Activated T-cell treated with anti-CD3 and anti-CD28 coated beads, Interleukin-2, amount 50 U/mL, for 48 hours (primary cell): ENCODE data around the gene RAB36.

Source experiments
- DNase-seq, 2 experiments: peaks; one replicate each; pipeline ENCODE4 v3.0.0-alpha.2; 2020

The RAB36 gene

DNA sequence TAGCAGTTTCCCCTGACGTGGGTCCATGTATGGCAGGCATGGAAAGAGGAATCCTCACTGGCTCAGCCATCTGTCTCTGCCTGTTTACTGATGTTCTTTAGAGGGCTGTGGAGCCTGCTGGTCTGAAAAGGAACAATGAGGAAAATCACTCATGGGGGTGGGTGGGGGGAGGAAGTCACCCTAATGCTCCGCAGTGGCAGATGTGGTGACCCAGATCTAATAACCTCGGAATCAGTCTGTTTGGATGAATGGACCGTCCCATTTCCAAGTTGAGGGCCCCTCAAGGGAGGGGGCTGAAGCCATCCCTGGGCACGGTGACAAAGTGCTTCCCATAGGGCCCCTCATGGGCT, 39.5 kb downstream of the RAB36 start:
- DNase-seq = no peak

DNA sequence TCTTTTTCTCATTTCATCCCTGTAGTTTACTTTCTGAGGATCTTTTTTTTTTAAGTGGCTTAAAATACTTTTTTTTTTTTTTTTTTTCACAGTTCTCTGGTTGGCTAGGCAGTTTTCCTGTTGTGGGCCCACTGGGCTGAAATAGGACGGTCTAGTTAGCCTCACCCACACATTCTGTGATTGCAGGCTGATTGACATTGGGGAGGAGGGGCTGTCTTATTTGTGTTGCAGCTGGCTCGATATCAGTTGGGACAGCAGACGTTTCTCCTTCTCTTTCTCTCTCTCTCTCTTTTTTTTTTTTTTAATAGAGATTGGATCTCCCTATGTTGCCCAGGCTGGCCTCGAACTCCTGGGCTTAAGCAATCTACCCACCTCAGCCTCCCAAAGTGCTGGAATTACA, 41.9 kb downstream of the RAB36 start:
- no peak for DNase-seq

DNA sequence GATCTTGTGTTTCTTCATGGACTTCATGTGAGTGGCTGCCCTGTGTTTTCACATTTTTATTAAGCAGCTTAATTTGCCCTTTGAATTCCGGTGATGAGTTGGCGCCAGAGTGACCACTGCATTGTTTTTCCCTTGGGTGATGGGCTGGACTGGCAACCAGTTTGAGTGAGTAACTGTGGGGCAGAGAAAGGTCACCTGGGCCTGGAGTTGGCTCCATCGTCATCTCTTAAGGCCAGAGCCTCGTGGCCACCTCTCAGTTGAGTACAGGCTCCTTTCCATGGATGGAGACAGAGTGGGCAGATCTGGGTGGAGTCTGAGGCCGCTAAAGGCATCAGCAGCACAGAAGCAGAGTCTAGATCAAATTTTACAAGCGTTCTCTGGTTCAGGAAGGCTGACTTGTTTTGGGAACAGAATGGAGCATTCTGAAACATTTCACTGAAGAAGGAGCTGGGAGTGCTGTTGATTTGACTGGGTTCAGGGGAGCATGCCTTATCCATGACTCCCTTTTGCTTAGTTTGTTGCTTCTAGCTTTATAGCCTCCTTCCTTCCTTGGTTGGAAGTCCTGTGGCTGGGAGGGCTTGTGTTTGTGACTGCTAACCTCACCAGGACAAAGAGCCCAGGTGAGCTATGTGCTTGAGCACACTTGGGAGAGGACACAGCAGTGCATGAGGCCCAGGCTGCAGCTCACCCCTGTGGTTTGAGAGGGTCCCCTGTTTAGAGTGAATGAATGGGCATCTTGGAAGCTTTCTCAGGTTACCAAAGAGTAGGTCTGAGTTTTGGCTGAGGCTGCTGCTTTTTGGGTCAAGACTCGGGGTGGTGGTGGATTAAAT, 42.8 kb downstream of the RAB36 start:
- DNase-seq = no peak

DNA sequence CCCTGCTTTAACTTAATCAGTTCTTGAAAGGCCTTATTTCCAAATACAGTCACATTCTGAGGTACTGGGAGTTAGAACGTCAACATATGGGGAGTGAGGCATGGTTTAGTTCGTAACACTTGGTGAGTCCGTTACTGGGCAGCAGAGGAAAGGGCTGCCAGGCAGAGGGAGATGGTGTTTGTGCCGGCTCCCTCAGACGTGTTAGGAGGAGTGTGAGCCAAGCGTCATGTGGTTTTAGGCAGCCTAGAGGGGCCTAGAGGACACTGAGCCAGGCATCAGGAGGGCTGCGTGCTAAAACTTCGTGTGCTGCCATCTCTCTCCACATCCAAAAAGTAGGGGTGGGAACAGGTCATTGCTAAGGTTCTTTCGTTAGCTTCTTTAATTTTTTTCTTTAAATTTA, 45.2 kb downstream of the RAB36 start:
- no peak for DNase-seq

DNA sequence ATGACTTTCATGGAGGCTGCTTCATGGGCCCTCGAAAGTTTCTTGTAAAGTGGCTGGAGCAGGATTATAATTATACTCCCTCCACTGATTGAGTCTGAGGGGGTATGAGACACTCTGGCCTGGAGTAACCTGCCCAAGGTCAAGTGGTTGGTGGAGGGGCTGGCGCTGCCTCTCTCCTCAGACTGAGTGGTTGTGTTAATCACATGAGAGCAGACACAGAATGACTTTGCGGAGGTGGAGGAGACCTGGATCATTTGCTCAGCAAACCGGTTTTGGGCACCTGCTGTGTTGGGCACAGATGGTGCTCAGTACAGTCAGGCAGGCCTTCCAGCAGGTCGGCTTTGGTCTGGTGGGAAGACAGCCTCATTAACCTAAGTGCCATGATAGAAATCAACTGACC, 46.9 kb downstream of the RAB36 start:
- DNase-seq = no peak

DNA sequence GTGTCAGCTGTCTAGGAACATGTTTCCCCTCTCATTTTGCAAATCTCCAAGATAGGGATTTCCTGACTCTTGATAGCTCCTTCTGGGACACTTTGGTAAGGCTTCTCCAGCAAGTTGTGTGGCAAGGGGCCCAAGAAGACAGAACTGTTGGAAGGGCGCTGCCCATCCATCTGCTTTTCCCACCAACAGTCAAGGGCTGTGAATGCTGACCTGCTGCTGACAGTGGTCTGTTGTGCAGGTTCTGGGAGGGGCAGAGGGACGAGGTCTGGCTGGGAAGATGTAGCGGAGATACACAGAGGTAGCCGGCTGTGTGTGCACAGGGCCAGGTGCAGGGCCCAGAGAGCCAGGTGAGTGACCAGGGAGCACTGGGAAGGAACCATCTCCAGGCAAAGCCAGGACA, 47.3 kb downstream of the RAB36 start:
- no peak for DNase-seq

DNA sequence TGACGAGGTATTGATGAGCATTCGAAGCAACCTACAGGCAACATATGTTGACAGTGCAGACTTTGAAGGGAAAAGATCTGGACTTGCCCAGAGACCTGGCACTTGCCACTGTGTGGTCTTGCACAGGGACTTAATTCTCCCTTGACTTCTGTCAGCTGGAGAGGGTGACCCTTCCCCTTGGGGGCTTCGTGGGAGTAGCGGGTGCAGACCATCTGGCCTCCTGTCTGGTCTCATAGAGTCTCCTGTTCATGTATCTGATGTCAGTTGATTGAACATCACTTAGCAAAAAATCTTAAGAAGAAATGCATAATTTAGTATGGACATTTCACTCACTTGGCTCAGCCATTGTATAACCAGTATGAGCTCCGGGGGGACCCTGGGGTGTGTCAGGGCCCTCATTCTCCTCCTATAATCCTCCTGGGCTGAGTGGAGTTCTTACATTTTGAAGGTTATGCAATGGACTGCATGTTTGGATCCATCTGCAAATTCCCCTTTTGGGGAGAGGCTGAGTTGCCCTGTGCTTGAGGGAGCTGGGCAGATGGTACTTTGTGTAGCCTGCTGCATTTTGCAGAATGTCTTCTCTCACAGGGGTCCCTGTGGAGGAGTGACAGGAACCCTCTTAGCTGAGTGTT, 48.0 kb downstream of the RAB36 start:
- no peak for DNase-seq

DNA sequence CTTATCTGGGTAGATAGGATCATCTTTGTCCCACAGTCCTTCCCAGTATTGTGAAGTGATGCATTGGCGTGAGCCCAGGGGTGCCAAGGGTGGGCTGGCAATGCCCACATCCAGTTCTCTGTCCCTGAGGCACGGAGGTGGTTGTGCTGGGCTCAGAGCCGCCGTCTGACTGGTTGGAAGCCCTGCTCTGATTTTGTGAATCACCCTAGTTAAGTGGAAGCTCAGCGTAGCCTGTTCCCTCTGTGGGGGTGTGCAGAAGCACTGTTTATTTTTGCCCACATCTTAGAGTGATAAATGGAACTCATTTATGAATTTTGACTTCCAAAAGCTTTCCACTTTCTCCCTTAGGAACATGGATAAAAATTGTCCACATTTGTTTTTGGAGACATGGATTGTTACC, 48.6 kb downstream of the RAB36 start:
- no peak for DNase-seq

DNA sequence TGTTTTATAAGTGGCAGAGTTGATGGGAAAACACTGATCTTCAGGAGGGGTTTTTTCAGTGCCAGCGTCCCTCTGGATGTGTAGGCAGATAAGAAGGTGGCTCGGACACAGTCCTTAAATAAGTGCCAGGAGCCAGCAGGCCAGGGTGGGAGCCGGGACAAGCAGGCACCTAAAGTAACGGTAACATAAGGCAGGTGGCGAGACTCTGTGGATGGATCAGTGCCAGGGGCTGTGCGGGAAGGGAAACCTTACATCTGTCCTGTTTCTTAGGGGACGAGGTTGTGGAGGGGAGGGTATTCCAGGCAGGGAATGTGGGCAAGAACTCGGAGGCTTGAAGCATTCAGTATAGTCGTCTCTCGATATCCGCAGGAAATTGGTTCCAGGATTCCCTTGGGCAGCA, 50.9 kb downstream of the RAB36 start:
- DNase-seq = no peak

DNA sequence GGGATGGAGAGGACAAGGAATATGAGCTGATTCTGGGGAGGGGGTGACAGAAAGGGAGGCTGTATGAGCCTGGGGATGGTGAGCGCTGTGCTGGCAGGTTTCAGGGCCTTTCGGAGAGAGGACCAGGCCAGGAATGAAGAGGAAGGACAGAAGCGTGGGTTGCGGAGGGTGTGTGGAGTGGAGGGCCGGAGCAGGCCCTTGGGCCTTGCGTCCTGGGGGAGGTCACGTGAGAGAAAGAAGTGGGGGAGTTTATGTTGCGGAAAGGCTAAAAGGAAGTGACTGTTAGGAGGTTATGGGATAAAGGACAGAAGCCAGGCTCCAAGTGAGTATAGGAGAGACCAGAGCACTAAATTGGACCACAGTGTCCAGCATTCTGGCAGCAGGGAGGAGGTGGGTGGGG, 52.6 kb downstream of the RAB36 start:
- no peak for DNase-seq

DNA sequence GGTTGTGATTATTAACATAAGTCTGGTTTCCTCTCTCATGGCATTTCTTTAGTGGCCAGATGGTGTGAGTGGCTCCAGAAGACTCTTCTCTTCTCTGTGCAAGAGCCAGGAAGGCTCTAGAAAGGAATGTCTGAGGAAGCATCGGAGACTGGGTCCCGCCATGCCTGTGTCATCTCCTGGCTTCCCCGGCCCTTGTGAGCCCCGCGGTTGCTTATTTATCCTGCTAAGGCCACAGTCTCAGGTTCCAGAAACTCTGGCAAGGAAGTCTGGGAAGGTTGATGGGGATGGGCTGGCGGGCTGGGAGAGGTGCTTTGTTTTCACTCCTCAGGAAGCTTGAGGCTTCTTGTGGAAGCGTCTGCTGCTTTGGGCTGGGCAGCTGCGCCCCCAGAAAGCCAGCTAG, 53.9 kb downstream of the RAB36 start:
- DNase-seq = no peak

DNA sequence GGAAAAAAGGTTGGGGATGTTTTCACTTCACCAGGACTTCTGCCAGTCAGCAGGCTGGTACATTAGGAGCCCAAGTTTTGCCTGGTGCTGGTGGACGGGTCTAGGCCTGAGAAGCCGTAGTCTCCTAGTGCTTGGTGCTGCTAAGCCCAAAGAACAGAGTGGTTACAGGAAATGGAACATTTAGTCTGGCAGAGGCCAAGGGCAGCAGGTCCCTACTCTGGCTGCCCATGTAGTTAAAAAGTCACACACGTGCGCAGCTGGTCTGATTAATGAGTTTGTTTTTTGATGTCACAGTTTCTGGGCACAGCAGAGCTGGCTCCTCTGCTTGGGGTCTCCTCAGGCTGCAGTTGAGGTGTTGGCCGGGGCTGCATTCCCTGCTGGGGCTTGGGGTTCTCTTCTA, 55.6 kb downstream of the RAB36 start:
- no peak for DNase-seq

DNA sequence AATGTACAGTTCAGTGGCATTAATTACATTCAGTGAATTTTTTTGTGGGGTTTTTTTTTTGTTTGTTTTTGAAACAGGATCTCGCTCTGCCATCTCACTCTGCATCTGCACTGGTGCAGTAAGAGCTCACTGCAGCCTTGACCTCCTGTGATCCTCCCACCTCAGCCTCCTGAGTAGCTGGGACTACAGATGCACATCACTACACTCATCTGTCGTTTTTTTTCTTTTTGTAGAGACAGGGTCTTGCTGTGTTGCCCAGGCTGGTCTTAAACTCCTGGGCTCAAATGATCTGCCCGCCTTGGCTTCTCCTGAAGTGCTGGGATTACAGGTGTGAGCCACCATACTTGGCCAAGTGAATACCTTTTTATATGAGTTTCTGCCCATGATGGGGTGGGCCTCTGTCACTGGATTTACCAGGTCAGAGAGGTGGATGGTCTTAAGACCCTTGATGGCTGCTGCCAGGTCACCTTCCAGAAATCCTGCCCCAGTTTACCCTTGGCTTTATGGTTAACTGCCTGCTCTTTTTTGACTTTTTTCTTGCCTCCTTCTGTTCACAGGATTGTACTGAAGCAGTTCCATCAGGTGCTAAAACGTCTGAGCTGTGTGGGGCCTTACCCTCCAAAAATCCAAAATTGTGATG, 57.7 kb downstream of the RAB36 start:
- DNase-seq = no peak

DNA sequence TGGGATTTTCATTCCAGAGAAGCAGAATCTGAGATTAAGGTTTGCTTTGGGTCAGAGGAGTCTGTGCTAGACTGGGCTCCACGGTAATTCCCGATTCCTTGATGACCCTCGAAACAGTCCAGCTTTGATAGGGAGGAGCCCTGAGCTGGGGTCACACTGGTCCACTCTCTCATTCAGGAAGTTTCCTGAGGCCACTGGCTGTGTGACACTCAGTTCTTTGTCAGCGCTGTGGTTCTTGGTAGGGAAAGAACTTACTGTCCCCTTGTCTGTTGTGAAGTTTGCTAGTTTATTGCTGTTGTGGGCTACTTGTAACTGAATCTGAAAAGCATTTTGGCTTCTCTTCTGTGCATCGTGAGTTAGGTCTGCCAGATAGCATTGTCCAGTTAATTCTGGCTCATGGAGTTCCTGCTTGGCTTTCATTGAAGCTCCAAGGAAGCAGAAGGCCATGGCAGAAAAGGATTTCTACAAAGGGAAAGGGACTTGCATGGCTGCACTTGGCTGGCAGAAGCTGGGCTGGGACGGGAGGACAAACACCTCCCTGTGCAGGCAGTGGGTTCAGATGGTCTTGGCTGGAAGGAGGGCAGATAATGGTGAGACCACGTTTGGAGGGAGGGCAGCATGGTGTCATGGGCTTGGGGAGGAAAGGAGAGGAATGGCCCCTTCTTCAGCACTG, 58.3 kb downstream of the RAB36 start:
- DNase-seq = no peak

DNA sequence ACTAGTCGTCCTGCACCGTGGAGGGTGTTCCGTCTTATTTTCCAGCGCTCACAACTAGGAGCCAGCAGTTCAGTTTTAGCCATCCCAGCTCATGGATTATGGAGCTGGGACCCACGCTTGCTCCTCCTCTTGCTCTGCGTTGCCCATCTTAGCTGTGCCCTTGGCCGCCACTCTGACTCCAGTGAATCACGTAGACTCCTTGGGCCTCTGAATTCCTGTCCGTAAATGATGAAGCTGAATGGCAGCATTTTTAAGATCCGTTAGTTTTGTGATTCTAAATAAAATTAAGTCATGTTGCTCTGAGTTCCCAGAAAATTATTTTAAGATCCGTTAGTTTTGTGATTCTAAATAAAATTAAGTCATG, 58.8 kb downstream of the RAB36 start:
- DNase-seq = no peak

DNA sequence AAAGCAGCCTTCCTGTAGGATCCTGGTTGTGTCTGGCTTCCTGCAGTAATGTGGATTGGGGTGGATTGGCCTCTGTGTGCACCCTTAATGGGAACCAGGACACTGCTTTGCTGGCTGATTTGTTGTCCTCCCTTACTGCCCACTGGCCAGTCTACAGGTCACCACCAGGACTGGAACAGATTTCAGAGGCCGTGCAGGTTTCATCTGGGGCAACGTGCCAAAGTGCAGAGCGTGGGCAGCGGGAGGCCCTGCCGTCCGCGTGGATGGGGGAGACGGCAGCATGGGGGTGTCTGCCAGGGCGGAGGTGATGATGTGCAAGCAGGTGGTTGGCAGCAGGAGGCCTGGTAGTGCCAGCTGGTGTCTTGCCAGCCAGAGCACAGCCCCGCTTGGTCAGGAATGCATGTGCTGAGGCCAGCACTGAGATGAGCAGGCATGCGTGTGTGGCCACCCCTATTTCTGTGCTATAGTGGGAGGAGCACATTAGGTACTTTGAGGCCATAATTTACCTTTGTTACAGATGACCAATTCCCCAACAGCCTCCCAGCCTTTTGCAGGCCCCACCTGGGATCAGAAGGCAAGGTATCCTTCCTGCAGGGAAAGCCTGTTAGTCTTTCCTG, 59.4 kb downstream of the RAB36 start:
- no peak for DNase-seq

DNA sequence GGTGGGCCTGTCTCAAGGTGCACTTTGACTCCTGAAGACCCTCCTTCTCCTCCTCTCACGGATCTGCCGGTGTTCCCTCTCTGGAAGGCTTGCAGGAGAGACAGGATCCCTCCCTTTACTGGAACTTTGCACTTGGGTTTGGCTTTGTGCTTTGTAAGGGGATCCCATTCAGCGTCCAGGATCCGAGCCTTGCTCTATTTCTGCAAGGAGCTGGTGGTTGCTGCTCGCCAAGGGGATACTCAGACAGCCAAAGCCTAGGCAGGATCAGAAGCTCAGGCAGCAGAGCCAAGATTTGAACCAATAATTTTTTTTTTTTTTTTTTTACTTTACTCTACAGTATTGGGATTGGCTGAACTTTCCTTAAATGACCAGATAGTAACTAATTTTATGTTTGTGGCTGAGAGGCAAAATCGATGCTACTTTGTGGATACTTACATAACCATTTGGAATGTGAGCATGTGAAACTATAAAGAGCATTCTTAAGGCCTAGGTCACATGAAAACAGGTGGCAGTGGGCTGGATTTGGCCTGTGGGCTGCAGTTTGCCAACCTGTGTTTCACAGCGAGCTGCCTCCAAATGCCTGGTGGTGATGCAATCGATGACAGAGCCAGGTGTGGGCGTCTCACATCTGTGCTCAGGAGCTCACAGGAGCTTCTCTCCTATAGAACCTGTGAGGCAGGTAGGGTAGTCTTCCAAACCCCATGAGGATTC, 60.2 kb downstream of the RAB36 start:
- DNase-seq = no peak

DNA sequence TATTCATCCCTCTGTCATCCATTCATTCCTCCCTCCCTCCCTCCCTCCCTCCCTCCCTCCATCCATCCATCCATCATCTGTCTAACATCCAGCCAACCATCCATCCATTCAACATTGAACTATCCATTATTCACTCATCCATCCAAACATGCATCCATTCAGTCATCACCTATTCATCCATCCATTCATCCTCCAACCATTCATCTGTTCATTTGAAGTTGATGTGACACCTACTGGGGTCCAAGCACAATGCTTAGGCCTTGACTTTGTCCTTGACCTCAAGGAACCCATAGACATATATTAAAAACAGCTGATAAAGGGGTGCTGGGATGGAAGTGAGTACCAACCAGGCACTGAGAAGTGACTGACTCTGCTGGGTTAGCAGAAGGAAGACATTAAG, 61.6 kb downstream of the RAB36 start:
- no peak for DNase-seq

DNA sequence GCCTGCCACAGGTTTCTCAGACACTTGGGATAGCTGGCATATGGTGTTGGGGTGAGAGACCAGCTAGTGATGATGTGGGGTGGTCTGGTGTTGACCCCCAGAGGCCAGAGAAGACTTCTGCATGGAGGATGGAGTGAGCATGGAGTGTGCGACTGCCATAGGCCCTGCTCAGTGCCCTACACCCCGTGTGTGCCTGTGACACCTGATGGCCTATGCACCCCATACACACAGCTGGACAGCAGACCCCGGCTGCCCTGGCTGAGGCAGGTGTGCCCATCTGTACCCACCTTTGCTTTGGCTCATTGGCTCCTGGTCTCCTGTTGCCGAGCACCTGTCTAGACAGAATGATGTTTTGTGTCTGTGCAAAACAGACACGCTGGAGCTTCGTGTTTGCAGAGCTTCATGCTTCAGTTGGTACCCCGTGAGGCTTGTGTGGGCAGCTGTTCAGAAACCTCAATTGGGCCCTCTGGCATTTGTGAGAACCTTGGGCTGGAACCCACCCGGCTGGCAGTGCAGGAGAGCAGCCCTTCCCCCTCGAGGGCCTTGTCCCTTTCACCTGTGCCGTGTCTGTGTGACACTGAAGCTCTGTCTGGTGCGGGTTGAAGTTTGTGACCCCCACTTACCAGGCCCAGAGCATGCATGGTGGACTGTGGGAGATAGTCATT, 62.6 kb downstream of the RAB36 start:
- no peak for DNase-seq

DNA sequence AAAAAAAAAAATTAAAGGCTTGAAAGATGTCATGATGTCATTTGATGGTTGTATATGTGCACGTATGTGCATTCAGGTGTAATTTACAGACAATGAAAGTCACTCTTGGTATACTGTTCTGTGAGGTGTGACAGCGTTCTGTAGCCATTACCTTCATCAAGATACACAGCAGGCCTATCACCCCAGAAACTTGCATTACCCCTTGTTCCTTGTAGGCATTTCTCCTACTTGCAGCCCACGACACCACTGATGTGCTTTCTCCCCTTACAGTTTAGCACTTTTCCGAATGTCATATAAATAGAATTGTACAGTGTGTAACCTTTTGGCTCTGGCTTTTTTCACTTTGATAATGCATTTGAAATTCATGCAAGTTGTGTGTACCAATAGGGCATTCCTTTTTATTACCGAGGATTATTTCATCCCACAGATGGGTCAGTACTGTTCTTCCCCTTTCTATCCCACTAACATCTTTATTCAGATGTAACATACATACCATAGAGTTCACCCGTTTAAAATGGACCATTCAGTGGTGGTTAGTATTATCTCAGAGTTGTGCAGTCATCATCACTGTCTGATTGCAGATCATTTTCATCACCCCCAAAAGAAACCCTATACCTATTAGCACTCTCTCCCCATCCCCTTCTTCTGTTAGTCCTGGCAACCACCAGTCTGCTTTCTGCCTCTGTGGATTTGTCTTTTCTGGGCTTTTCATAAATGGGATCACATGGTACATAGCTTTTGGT, 65.3 kb downstream of the RAB36 start:
- DNase-seq = no peak

DNA sequence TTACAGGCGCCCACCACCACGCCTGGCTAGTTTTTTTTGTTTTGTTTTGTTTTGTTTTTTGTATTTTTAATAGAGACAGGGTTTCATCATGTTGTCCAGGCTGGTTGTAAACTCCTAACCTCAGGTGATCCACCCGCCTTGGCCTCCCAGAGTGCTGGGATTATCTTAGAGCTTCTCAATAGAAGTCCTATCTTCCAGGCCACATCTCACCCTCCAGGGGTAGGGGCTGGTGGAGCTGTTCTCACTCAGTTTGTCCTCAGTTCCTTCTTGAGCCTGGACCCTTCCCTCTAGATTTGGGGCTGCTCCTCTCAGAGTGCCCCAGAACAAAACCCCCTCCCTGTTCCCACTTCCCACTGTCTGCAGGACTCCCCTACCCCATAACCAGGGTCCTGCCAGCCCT, 66.3 kb downstream of the RAB36 start:
- DNase-seq = no peak
